PC-9 (cell line): ENCODE results near the gene SLC9A9.

ENCODE experiments used
- CTCF ChIP-seq: fragments of 200-600 bp; sonication (generic); conservative IDR thresholded peaks from 2 replicates; pipeline ENCODE4 v1.6.1; 2017; ENCODE audit warnings: mixed run types, antibody characterized with exemption, mild to moderate bottlenecking, moderate library complexity
- EZH2 ChIP-seq: fragments of 200-600 bp; sonication (generic); IDR thresholded peaks from 2 replicates; pipeline ENCODE4 v1.8.0; 2017; ENCODE audit warnings: antibody characterized with exemption, low read depth

GRCh38 chr3:143469159-143469558 lies 379.1 kb downstream of the SLC9A9 start:
- TF ChIP-seq CTCF: no peak
- no peak for TF ChIP-seq EZH2
